A549 (cell line): Measurements from ENCODE around the gene NCOA1. TPM values are rescaled to one million over a fixed set of nuclear protein-coding genes. Genes with fewer than 3 reads are reported as not detected.
A peak's percentile ranks its signal among the peaks of the same experiment; 100 is the strongest.

Source experiments
- ATAC-seq, 2 experiments: fragments of 200-7000 bp in 1 of 2; fragments of >200 bp in 1 of 2; cut with Nextera tagmentation in 1 of 2; cut with Tn5 transposase in 1 of 2; 3 replicates each; pipeline versions ENCODE4 v1.8.0 to v1.9.1; 2018 to 2020; ENCODE audit warnings: mild to moderate bottlenecking in 1 of 2, moderate library complexity in 1 of 2
- CTCF ChIA-PET: fragments of 300-600 bp; sonication (Branson Sonifier 250); formaldehyde crosslinking; extraction: SDS; loops from one replicate; lab custom pipeline; 2021; ENCODE audit warnings: antibody characterized with exemption, inconsistent platforms; lab: Yijun Ruan, JAX
- POLR2A ChIA-PET: fragments of 350-600 bp; formaldehyde crosslinking; extraction: SDS; loops from one replicate; lab custom pipeline; 2021; ENCODE audit warnings: antibody characterized with exemption, inconsistent platforms; lab: Yijun Ruan, JAX
- DNase-seq, 2 experiments: peaks; one replicate each; pipeline versions ENCODE4 v3.0.0 to v3.0.0-alpha.2; 2011 to 2016; ENCODE audit warnings: low read depth in 1 of 2, low spot score in 1 of 2
- FAIRE-seq: peaks from 2 replicates; lab custom pipeline; 2011; peaks lifted over from hg19 to GRCh38; lab: Jason Lieb, UNC
- H3K27ac ChIP-seq, 2 experiments: fragments of >200 bp; sonication (Bioruptor Twin); formaldehyde crosslinking; 3 replicates each; pipeline ENCODE4 v1.5.1; 2016 to 2017
- H3K4me1 ChIP-seq: fragments of >200 bp; sonication (Bioruptor Twin); formaldehyde crosslinking; 3 replicates; pipeline ENCODE4 v1.6.1; 2016
- H3K4me2 ChIP-seq: fragments of >200 bp; sonication (Bioruptor Twin); formaldehyde crosslinking; 3 replicates; pipeline ENCODE4 v1.6.1; 2016
- H3K4me3 ChIP-seq: fragments of >200 bp; sonication (Bioruptor Twin); formaldehyde crosslinking; 3 replicates; pipeline ENCODE4 v1.5.1; 2016
- H3K9me3 ChIP-seq: fragments of >200 bp; sonication (Bioruptor Twin); formaldehyde crosslinking; 3 replicates; pipeline ENCODE4 v1.6.1; 2016
- BCL3 ChIP-seq: fragments of >200 bp; sonication (Bioruptor Twin); formaldehyde crosslinking; IDR thresholded peaks from 3 replicates; pipeline ENCODE4 v1.6.1; 2016
- BHLHE40 ChIP-seq: IDR thresholded peaks from 2 replicates; pipeline ENCODE4 v1.6.1; 2012; ENCODE audit warnings: low read depth, low read length, inconsistent platforms
- CEBPB ChIP-seq, 2 experiments: fragments of >200 bp in 1 of 2; sonication (Bioruptor Twin) in 1 of 2; formaldehyde crosslinking in 1 of 2; IDR thresholded peaks; 2 replicates each; pipeline ENCODE4 v1.6.1; 2012 to 2016
- EHMT2 ChIP-seq: fragments of 200-600 bp; sonication (generic); IDR thresholded peaks from 2 replicates; pipeline ENCODE4 v1.6.1; 2016; ENCODE audit warnings: antibody characterized with exemption, low read depth, mild to moderate bottlenecking, moderate library complexity
- EP300 ChIP-seq, 2 experiments: fragments of >200 bp; sonication (Bioruptor Twin); formaldehyde crosslinking; IDR thresholded peaks; 2 replicates in 1 of 2; 3 replicates in 1 of 2; pipeline ENCODE4 v1.6.1; 2016 to 2017
- ESRRA ChIP-seq: fragments of 150-350 bp; IDR thresholded peaks from 2 replicates; pipeline ENCODE4 v1.6.1; 2014; ENCODE audit warnings: mild to moderate bottlenecking, low read length, borderline replicate concordance
- FOXS1 ChIP-seq: fragments of 250-450 bp; sonication (Bioruptor Pico); IDR thresholded peaks from 2 replicates; pipeline ENCODE4 v1.5.0; 2020; ENCODE audit warnings: mild to moderate bottlenecking, moderate library complexity
- HDAC2 ChIP-seq: fragments of 200-600 bp; sonication (generic); IDR thresholded peaks from 2 replicates; pipeline ENCODE4 v1.6.1; 2016
- HOXB13 ChIP-seq: fragments of 250-450 bp; sonication (Bioruptor Pico); IDR thresholded peaks from 2 replicates; pipeline ENCODE4 v1.5.0; 2020; ENCODE audit warnings: low read depth, mild to moderate bottlenecking, moderate library complexity
- JUN ChIP-seq, 2 experiments: fragments of >200 bp; sonication (Bioruptor Twin); formaldehyde crosslinking; IDR thresholded peaks; 2 replicates in 1 of 2; 3 replicates in 1 of 2; pipeline ENCODE4 v1.6.1; 2016 to 2017
- PHF8 ChIP-seq: fragments of 200-600 bp; sonication (generic); IDR thresholded peaks from 2 replicates; pipeline ENCODE4 v1.6.1; 2016; ENCODE audit warnings: low read depth, mild to moderate bottlenecking, antibody characterized with exemption, moderate library complexity, borderline replicate concordance
- RCOR1 ChIP-seq: fragments of 150-350 bp; IDR thresholded peaks from 2 replicates; pipeline ENCODE4 v1.6.1; 2014; ENCODE audit warnings: antibody characterized with exemption, low read length, low read depth
- REST ChIP-seq: fragments of 200-600 bp; sonication (generic); IDR thresholded peaks from 2 replicates; pipeline ENCODE4 v1.6.1; 2016; ENCODE audit warnings: antibody characterized with exemption, mild to moderate bottlenecking, moderate library complexity
- RFX5 ChIP-seq: fragments of 450-650 bp; IDR thresholded peaks from 2 replicates; pipeline ENCODE4 v1.7.1; 2014; ENCODE audit warnings: antibody characterized with exemption, mild to moderate bottlenecking, moderate library complexity
- RNF2 ChIP-seq: fragments of 200-600 bp; sonication (generic); IDR thresholded peaks from 2 replicates; pipeline ENCODE4 v1.6.1; 2016; ENCODE audit warnings: low read depth, mild to moderate bottlenecking, antibody characterized with exemption, moderate library complexity, borderline replicate concordance
- SMC3 ChIP-seq: fragments of >200 bp; sonication (Bioruptor Twin); formaldehyde crosslinking; IDR thresholded peaks from 3 replicates; pipeline ENCODE4 v1.6.1; 2018; ENCODE audit warnings: inconsistent platforms
- ZC3H11A ChIP-seq: fragments of 450-650 bp; IDR thresholded peaks from 2 replicates; pipeline ENCODE4 v1.6.1; 2014; ENCODE audit warnings: antibody characterized with exemption, mild to moderate bottlenecking
- ZNF302 ChIP-seq: fragments of 250-450 bp; sonication (Bioruptor Pico); IDR thresholded peaks from 2 replicates; pipeline ENCODE4 v1.9.0; 2021; ENCODE audit warnings: inconsistent platforms, mild to moderate bottlenecking, moderate library complexity
- ZSCAN20 ChIP-seq: fragments of 250-450 bp; sonication (Bioruptor Pico); IDR thresholded peaks from 2 replicates; pipeline ENCODE4 v1.8.0; 2022; ENCODE audit warnings: mild to moderate bottlenecking, moderate library complexity
- WGBS: methylation state at CpG from one replicate; pipeline ENCODE4 v1.1.6; 2017; ENCODE audit errors: missing lambda C conversion rate; 5-methylcytosine and 5-hydroxymethylcytosine counted together
- polyA plus RNA-seq, 4 experiments: library from polyadenylated mRNA; depleted of rRNA in 3 of 4; stranded (reverse); fragments of >200 nt; fragmentation: RNase III in 1 of 4; extraction: RNeasy Plus Mini Kit Qiagen cat#74134 plus additional on column Dnase treatment in 1 of 4; gene quantifications; 2 replicates in 3 of 4; 3 replicates in 1 of 4; pipeline ENCODE4 v1.2.3, GENCODE V29; 2011 to 2017
- TF ChIP-seq, protein P1 (sequence below): IDR thresholded peaks from 2 replicates; pipeline ENCODE4 v1.6.1; 2012

Gene NCOA1
- polyA plus RNA-seq, 2 of the 4 experiments (the other 2 are of a cell fraction), result 7.6 to 29.9 TPM

- no peak overlapping the region for H3K4me2 ChIP-seq
- peaks cover 9% of the 10 kb centered on the region for H3K4me1 ChIP-seq
- no peaks in the 10 kb centered on the region for H3K9me3 ChIP-seq
- no peak for TF ChIP-seq CEBPB (IDR thresholded peaks at IDR 0.05)
- no peak for TF ChIP-seq ZNF302
- no peak for TF ChIP-seq JUN (IDR thresholded peaks at IDR 0.05)
- no peak for DNase-seq
- H3K27ac ChIP-seq, result no peak overlapping the region
- ChIA-PET CTCF (interaction anchor here (0.5 to 1.7 kb wide), 5 partner anchors 11 to 48 kb away, joined by 3 to 6 read pairs (median 4); no protein-coding TSS in a partner anchor), POLR2A (no interaction called here)
- no peak overlapping the region for H3K4me3 ChIP-seq
- no peak for ATAC-seq
- peak; percentile 32 for FAIRE-seq
- 86% methylated on average over 5 of the region's 5 CpGs for WGBS
Measured at GRCh38 chr2:24457696-24458386, 33.2 kb upstream of the NCOA1 start.

GRCh38 chr2:24459224-24460161 is 31.6 kb upstream of the NCOA1 start:
- H3K4me1 ChIP-seq, result peaks cover 9% of the 10 kb centered on the region
- DNase-seq (no peak), FAIRE-seq (no peak), ATAC-seq (no peak)
- no peak overlapping the region for H3K27ac ChIP-seq
- no peak overlapping the region for H3K4me3 ChIP-seq
- WGBS, result 87% methylated on average over 5 of the region's 5 CpGs
- ChIA-PET CTCF (interaction anchor here (0.6 to 1.2 kb wide), 3 partner anchors 50 to 332 kb away, joined by 3 to 4 read pairs (median 3); no protein-coding TSS in a partner anchor), POLR2A (no interaction called here)
- no peaks in the 10 kb centered on the region for H3K9me3 ChIP-seq
- H3K4me2 ChIP-seq, result no peak overlapping the region
- no peak for TF ChIP-seq ESRRA
- no peak for TF ChIP-seq EP300 (IDR thresholded peaks at IDR 0.05)
- TF ChIP-seq FOXS1 (CRISPR knock-in tag), result no peak
- no peak for TF ChIP-seq ZC3H11A
- TF ChIP-seq SMC3, result no peak
- no peak for TF ChIP-seq EHMT2
- TF ChIP-seq CEBPB (IDR thresholded peaks at IDR 0.05), result no peak
- no peak for TF ChIP-seq RNF2
- TF ChIP-seq, protein P1, sequence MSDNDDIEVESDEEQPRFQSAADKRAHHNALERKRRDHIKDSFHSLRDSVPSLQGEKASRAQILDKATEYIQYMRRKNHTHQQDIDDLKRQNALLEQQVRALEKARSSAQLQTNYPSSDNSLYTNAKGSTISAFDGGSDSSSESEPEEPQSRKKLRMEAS, result no peak
- TF ChIP-seq RCOR1, result no peak
- TF ChIP-seq BCL3, result no peak
- TF ChIP-seq ZNF302, result no peak
- no peak for TF ChIP-seq RFX5
- TF ChIP-seq ZSCAN20 (CRISPR knock-in tag), result no peak
- no peak for TF ChIP-seq BHLHE40
- no peak for TF ChIP-seq HDAC2
- no peak for TF ChIP-seq REST
- no peak for TF ChIP-seq HOXB13
- TF ChIP-seq PHF8, result no peak
